Epithelial cell of proximal tubule (primary cell): ENCODE results near the gene LCT. TPM values are rescaled to one million over a fixed set of nuclear protein-coding genes. Genes with fewer than 3 reads are reported as not detected.

Source experiments
- DNase-seq: peaks from one replicate; pipeline ENCODE4 v3.0.0-alpha.2; 2011; ENCODE audit warnings: low read depth
- H3K4me3 ChIP-seq: 2 replicates; pipeline ENCODE4 v1.5.1; 2011; ENCODE audit warnings: low read depth, mild to moderate bottlenecking, low read length
- CTCF ChIP-seq: conservative IDR thresholded peaks from 2 replicates; pipeline ENCODE4 v1.5.1; 2012; ENCODE audit warnings: low read depth, mild to moderate bottlenecking, low read length
- total RNA-seq: library from RNA; depleted of rRNA; stranded (reverse); fragments of >200 nt; gene quantifications from 2 replicates; pipeline ENCODE4 v1.2.3, GENCODE V29; 2015

LCT gene
- total RNA-seq, 1 donor from 2014 or later = not detected

GRCh38 chr2:135744760-135745314 lies 92.1 kb downstream of the LCT start:
- no peak for DNase-seq
- H3K4me3 ChIP-seq = no peak overlapping the region
- peak; percentile 44 for TF ChIP-seq CTCF

- peak overlapping the region; percentile 78 for H3K4me3 ChIP-seq
- TF ChIP-seq CTCF = no peak
- DNase-seq = no peak
Observed at GRCh38 chr2:135743860-135744259, 93.1 kb downstream of the LCT start.

GRCh38 chr2:135742325-135742757 lies 94.6 kb downstream of the LCT start:
- peak; percentile 36 for DNase-seq
- H3K4me3 ChIP-seq = peak overlapping the region; percentile 78
- no peak for TF ChIP-seq CTCF

GRCh38 chr2:135741395-135742324 lies 95.3 kb downstream of the LCT start, which contains the start of gene UBXN4:
Gene UBXN4 (plus strand): TSS chr2:135741855. CDS start chr2:135741930, 75 bp downstream.
- peak within 1 kb of the TSS; percentile 78 for H3K4me3 ChIP-seq
- peak; percentile 59 for TF ChIP-seq CTCF

GRCh38 chr2:135741043-135741394 lies 96.0 kb downstream of the LCT start:
- no peak overlapping the region for H3K4me3 ChIP-seq
- TF ChIP-seq CTCF = no peak
- no peak for DNase-seq

More at GRCh38 chr2:135741395-135742324, 95.3 kb downstream of the LCT start, which contains the start of gene UBXN4:
- peak; percentile 81 for DNase-seq

GRCh38 chr2:135740206-135740605 lies 96.8 kb downstream of the LCT start:
- no peak for TF ChIP-seq CTCF
- H3K4me3 ChIP-seq = no peak overlapping the region
- no peak for DNase-seq

Other genes with a start within 250 kb of the LCT start
- gene UBXN4, start 95.3 kb downstream of the LCT start, total RNA-seq = 47.2 and 50.2 TPM in 2 replicates
- gene MCM6, start 39.3 kb upstream of the LCT start, total RNA-seq = 37.8 and 71.3 TPM in 2 replicates
- gene DARS1, start 148.4 kb upstream of the LCT start, total RNA-seq = 82.8 and 86.0 TPM in 2 replicates